Fibroblast of pulmonary artery (primary cell): ENCODE data around the gene IFT57.

ENCODE experiments used
- DNase-seq: peaks from one replicate; pipeline ENCODE4 v3.0.0-alpha.2; 2010; ENCODE audit warnings: low read depth
- H3K4me3 ChIP-seq: replicated peaks from 2 replicates; pipeline ENCODE4 v1.5.1; 2011; ENCODE audit warnings: low read depth, mild to moderate bottlenecking, control low read depth, low read length, moderate library complexity
- CTCF ChIP-seq: IDR thresholded peaks from 2 replicates; pipeline ENCODE4 v1.5.1; 2011; ENCODE audit warnings: mild to moderate bottlenecking, control low read depth, low read length, inconsistent platforms; ENCODE audit errors: missing control alignments

IFT57 gene

GRCh38 chr3:108250626-108251025 lies 28.4 kb upstream of the IFT57 start:
- TF ChIP-seq CTCF, result no peak
- peak; percentile 25 for DNase-seq
- no peak overlapping the region for H3K4me3 ChIP-seq

DNA sequence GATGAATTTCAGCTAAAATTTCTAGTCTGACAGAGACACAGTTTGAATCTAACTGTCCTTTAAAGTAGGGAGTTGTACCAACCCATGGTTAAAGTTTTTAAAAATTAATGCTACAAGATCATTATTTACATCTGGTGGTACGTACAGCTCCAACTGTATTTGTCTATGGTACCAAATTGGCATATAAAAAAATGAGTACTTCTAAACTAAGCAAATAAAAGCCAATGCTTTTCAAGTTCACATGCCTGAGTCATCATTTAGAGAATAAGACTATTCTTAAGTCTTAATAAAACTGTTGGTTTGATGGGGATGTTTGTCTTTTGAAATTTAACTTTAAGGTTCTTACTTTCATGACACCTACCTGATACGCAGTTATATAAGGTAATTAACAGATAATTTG lies 21.0 kb upstream of the IFT57 start:
- H3K4me3 ChIP-seq, result no peak overlapping the region
- TF ChIP-seq CTCF, result no peak
- no peak for DNase-seq

DNA sequence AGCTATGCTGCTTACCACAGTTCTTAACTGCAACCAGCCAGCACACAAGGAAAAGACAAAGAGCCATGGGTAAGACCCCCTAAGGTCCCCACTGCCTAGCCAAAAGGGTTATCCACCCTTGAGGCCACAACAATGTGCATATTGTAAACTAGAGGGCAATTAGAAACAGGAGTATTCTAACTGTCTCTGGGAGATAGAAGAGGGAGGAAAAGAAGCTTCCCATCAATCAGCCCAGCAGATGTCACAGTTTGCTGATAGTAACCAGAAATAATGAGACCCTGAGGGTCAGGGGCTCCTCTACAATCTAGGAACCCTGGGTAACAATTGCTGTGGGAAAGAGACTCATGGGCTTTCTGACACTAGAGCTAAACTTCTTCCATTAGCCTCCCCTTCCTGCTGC lies 20.6 kb upstream of the IFT57 start:
- H3K4me3 ChIP-seq, result no peak overlapping the region
- TF ChIP-seq CTCF, result no peak
- no peak for DNase-seq

GRCh38 chr3:108241721-108242120 lies 19.5 kb upstream of the IFT57 start:
- DNase-seq, result no peak
- no peak for TF ChIP-seq CTCF
- no peak overlapping the region for H3K4me3 ChIP-seq

DNA sequence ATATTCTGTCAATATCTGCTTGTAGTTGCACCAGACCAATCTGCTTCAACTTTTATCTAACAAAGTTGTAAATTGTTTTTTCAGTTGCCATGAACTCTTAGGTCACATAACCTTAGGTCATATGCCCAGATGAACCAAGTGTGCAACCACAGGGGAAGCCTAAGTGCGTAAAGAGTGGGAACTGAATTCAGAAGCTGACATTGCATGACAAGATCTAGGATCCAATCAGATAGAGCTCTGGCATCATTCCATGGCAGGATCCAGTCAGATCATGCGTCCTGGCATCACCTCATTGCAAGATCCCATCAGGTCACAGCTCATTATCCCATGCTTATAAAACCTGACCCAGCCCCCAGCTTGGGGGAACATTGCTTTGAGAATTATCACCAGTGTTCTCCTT lies 18.9 kb upstream of the IFT57 start:
- H3K4me3 ChIP-seq, result no peak overlapping the region
- no peak for DNase-seq
- no peak for TF ChIP-seq CTCF

- no peak for DNase-seq
- TF ChIP-seq CTCF, result no peak
- H3K4me3 ChIP-seq, result no peak overlapping the region
Observed at GRCh38 chr3:108239082-108239481, 16.9 kb upstream of the IFT57 start.

DNA sequence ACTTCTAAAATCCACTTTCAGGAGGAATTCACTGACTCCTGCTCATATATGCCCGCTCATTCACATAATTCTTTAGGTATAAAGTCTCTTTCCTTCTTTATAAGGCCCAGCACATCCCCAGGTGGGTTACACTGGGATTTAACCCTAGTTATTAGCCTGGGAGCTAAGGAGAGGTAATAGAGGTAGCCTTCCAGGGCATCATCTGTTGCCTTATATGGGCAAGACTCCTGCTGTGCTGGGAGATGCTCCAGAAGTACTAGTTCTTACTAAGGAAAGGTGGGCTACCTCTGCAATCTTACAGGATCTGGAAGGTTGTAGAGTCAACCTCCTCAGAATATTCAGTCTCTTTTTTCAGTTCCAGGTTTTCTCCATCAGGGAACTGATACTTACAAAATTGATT lies 13.1 kb upstream of the IFT57 start:
- no peak overlapping the region for H3K4me3 ChIP-seq
- TF ChIP-seq CTCF, result no peak
- no peak for DNase-seq
